ENCODE data around the gene MPHOSPH8. TPM values are rescaled to one million over a fixed set of nuclear protein-coding genes. Genes with fewer than 3 reads are reported as not detected.

MPHOSPH8 gene
- total RNA-seq, 1 experiment from 2014 or later = 17.5 TPM

DNA sequence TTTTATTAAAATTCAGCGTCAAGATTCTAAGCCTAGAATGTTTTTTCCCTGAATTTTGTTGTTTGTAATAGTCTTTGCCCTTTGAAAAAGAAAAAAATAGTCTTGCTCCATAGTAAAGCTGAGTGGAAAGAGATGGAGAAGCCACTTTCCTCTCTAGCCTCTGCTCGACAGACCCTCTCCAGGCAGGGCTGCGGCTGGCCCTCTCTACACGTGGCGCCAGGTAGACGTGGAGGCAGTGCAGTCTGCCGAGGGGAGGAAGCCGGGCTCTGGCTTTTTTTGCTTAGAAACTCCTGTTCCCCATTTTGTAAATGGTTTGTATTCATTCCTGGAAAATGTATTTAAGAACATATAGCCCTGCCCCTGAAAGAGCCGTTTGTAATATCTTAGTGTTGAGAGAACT, 35.3 kb downstream of the MPHOSPH8 start:
- intact Hi-C loops (cut with micrococcal nuclease; ENCODE audit: unreplicated experiment) = no loop called here
- Mint-ChIP-seq H3K4me3 (ENCODE audit: low read depth, unreplicated experiment) (no peak overlapping the region), H3K36me3 (ENCODE audit: insufficient read depth, unreplicated experiment) (peaks cover 52% of the 10 kb centered on the region), H3K9me3 (ENCODE audit: low read depth, unreplicated experiment) (no peaks in the 10 kb centered on the region), H3K27me3 (ENCODE audit: unreplicated experiment) (no peaks in the 10 kb centered on the region), H3K4me1 (ENCODE audit: low read depth, unreplicated experiment) (no peaks in the 10 kb centered on the region), H3K27ac (ENCODE audit: unreplicated experiment) (no peak overlapping the region)
- CTCF ChIA-PET = interaction anchor here (0.6 kb wide), 2 partner anchors 9 to 532 kb away, joined by 4 read pairs; no protein-coding TSS in a partner anchor
- no TSS peak for BruUV-seq (replicated peaks)
- no peak for DNase-seq
- TF ChIP-seq, protein P1, sequence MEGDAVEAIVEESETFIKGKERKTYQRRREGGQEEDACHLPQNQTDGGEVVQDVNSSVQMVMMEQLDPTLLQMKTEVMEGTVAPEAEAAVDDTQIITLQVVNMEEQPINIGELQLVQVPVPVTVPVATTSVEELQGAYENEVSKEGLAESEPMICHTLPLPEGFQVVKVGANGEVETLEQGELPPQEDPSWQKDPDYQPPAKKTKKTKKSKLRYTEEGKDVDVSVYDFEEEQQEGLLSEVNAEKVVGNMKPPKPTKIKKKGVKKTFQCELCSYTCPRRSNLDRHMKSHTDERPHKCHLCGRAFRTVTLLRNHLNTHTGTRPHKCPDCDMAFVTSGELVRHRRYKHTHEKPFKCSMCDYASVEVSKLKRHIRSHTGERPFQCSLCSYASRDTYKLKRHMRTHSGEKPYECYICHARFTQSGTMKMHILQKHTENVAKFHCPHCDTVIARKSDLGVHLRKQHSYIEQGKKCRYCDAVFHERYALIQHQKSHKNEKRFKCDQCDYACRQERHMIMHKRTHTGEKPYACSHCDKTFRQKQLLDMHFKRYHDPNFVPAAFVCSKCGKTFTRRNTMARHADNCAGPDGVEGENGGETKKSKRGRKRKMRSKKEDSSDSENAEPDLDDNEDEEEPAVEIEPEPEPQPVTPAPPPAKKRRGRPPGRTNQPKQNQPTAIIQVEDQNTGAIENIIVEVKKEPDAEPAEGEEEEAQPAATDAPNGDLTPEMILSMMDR (IDR thresholded peaks at IDR 0.05; ENCODE audit: unreplicated experiment) = no peak

- DNase-seq = no peak
- no peaks in the 10 kb centered on the region for H3K4me1 Mint-ChIP-seq (ENCODE audit: low read depth, unreplicated experiment)
- CTCF ChIA-PET = no interaction called here
- no peak overlapping the region for H3K4me3 Mint-ChIP-seq (ENCODE audit: low read depth, unreplicated experiment)
- H3K9me3 Mint-ChIP-seq (ENCODE audit: low read depth, unreplicated experiment) = no peaks in the 10 kb centered on the region
- intact Hi-C loops (cut with micrococcal nuclease; ENCODE audit: unreplicated experiment) = no loop called here
- TF ChIP-seq, protein P1 (IDR thresholded peaks at IDR 0.05; ENCODE audit: unreplicated experiment) = no peak
- peaks cover 59% of the 10 kb centered on the region for H3K36me3 Mint-ChIP-seq (ENCODE audit: insufficient read depth, unreplicated experiment)
- no peaks in the 10 kb centered on the region for H3K27me3 Mint-ChIP-seq (ENCODE audit: unreplicated experiment)
- no peak overlapping the region for H3K27ac Mint-ChIP-seq (ENCODE audit: unreplicated experiment)
- BruUV-seq (replicated peaks) = TSS peak; percentile 2
These were observed 36.7 kb downstream of the MPHOSPH8 start for GRCh38 chr13:19670147-19670546.

- Mint-ChIP-seq H3K4me3 (ENCODE audit: low read depth, unreplicated experiment) (no peak overlapping the region), H3K27ac (ENCODE audit: unreplicated experiment) (no peak overlapping the region), H3K27me3 (ENCODE audit: unreplicated experiment) (no peaks in the 10 kb centered on the region), H3K36me3 (ENCODE audit: insufficient read depth, unreplicated experiment) (peaks cover 63% of the 10 kb centered on the region), H3K4me1 (ENCODE audit: low read depth, unreplicated experiment) (no peaks in the 10 kb centered on the region), H3K9me3 (ENCODE audit: low read depth, unreplicated experiment) (no peaks in the 10 kb centered on the region)
- no peak for DNase-seq
- CTCF ChIA-PET = no interaction called here
- TF ChIP-seq, protein P1 (IDR thresholded peaks at IDR 0.05; ENCODE audit: unreplicated experiment) = no peak
- intact Hi-C loops (cut with micrococcal nuclease; ENCODE audit: unreplicated experiment) = no loop called here
- no TSS peak for BruUV-seq (replicated peaks)
These were observed 39.5 kb downstream of the MPHOSPH8 start for GRCh38 chr13:19672990-19673389.

DNA sequence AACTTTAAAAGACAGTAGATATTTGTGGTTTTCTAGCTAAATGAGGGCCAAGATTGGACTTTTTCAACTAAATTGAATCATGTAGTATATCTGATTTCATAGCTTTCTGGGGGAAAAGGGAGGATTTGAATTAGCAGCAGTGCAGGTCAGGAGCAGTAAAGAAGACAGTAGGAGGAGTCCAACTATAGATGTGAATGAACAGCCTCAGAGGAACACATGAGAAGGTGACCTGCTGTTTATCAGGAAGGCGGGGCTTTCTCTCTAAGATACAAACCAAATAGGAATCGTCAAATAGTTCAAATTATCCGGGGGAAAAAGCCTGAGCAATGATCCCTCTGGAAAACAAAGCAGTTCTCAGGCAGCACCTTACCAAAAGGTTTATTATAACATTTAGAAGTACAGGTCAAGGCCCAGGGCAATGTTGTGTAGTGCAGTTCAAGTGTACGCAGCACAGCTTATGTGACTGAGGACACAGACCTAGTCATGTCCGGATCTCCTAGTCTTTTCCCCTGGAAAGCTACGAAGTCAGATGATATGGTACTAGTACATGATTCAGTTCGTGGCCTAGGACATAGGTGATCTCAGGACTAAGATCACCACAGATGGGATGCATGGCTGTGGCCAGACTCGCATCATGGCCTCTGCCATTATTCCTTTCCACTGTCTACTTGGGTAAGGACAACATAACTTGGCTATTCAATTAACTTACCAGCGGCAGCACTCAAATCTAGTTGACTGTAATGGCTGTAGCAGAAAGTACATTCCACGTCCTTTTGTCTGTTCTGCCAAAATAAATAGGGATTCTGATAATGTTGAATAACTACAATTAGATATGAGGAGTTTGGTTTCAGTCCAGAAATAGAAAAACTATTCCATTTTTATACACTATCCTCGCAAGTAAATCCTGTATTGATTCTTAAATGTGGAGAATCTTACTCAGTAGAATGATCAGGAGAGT, 40.3 kb downstream of the MPHOSPH8 start:
- no peak overlapping the region for H3K4me3 Mint-ChIP-seq (ENCODE audit: low read depth, unreplicated experiment)
- H3K27ac Mint-ChIP-seq (ENCODE audit: unreplicated experiment) = no peak overlapping the region
- TF ChIP-seq, protein P1 (IDR thresholded peaks at IDR 0.05; ENCODE audit: unreplicated experiment) = no peak
- no peaks in the 10 kb centered on the region for H3K9me3 Mint-ChIP-seq (ENCODE audit: low read depth, unreplicated experiment)
- CTCF ChIA-PET = no interaction called here
- H3K4me1 Mint-ChIP-seq (ENCODE audit: low read depth, unreplicated experiment) = no peaks in the 10 kb centered on the region
- BruUV-seq (replicated peaks) = no TSS peak
- peaks cover 58% of the 10 kb centered on the region for H3K36me3 Mint-ChIP-seq (ENCODE audit: insufficient read depth, unreplicated experiment)
- H3K27me3 Mint-ChIP-seq (ENCODE audit: unreplicated experiment) = no peaks in the 10 kb centered on the region
- intact Hi-C loops (cut with micrococcal nuclease; ENCODE audit: unreplicated experiment) = no loop called here
- DNase-seq = no peak
